Endodermal cell (in vitro differentiated cells): ENCODE data around the gene IL1RL1. TPM values are rescaled to one million over a fixed set of nuclear protein-coding genes. Genes with fewer than 3 reads are reported as not detected.
"Not testable (repeated sequence)": the region's sequence is repeated elsewhere in the genome, so short reads cannot be mapped to it uniquely, and the experiment has no call there.

Source experiments
- DNase-seq: peaks from one replicate; pipeline ENCODE4 v3.0.0-alpha.2; 2017
- H3K27ac ChIP-seq: 2 replicates; pipeline ENCODE4 v1.5.1; 2013; ENCODE audit warnings: mild to moderate bottlenecking, low read depth, low read length, moderate library complexity
- H3K27me3 ChIP-seq: 2 replicates; pipeline ENCODE4 v1.6.1; 2013; ENCODE audit warnings: mild to moderate bottlenecking, low read length, moderate library complexity; ENCODE audit not compliant: insufficient read depth, control insufficient read depth, poor library complexity, severe bottlenecking
- H3K36me3 ChIP-seq: 2 replicates; pipeline ENCODE4 v1.7.0; 2013; ENCODE audit warnings: mild to moderate bottlenecking, low read length, moderate library complexity; ENCODE audit not compliant: control insufficient read depth, insufficient read depth
- H3K4me1 ChIP-seq: one replicate; pipeline ENCODE4 v1.7.0; 2013; ENCODE audit warnings: low read length; ENCODE audit not compliant: control insufficient read depth, insufficient read depth
- H3K4me3 ChIP-seq: 2 replicates; pipeline ENCODE4 v1.5.1; 2013; ENCODE audit warnings: mild to moderate bottlenecking, low read length, moderate library complexity
- H3K9ac ChIP-seq: 2 replicates; pipeline ENCODE4 v1.6.1; 2013; ENCODE audit warnings: mild to moderate bottlenecking, low read length, moderate library complexity; ENCODE audit not compliant: poor library complexity, severe bottlenecking; ENCODE audit errors: extremely low read depth
- H3K9me3 ChIP-seq: 2 replicates; pipeline ENCODE4 v1.6.1; 2013; ENCODE audit warnings: mild to moderate bottlenecking, low read length, moderate library complexity; ENCODE audit not compliant: control insufficient read depth
- H3K27ac Mint-ChIP-seq: 2 replicates; pipeline ENCODE4 v1.8.0; 2020; ENCODE audit warnings: mixed read lengths
- H3K27me3 Mint-ChIP-seq: 2 replicates; pipeline ENCODE4 v1.8.0; 2021; ENCODE audit warnings: mild to moderate bottlenecking, mixed read lengths; ENCODE audit not compliant: insufficient read depth
- H3K36me3 Mint-ChIP-seq: 2 replicates; pipeline ENCODE4 v1.8.0; 2020; ENCODE audit warnings: low read depth, mixed read lengths
- H3K4me1 Mint-ChIP-seq: 2 replicates; pipeline ENCODE4 v1.8.0; 2020; ENCODE audit warnings: mixed read lengths
- H3K4me3 Mint-ChIP-seq: 2 replicates; pipeline ENCODE4 v1.8.0; 2020; ENCODE audit warnings: mild to moderate bottlenecking, moderate library complexity, mixed read lengths
- H3K9me3 Mint-ChIP-seq: 2 replicates; pipeline ENCODE4 v1.8.0; 2020; ENCODE audit warnings: mild to moderate bottlenecking, mixed read lengths
- CTCF ChIP-seq: fragments of 200-600 bp; sonication (generic); conservative IDR thresholded peaks from 2 replicates; pipeline ENCODE4 v1.5.0; 2021; ENCODE audit warnings: antibody characterized with exemption, mild to moderate bottlenecking
- WGBS, 2 experiments: methylation state at CpG; one replicate each; pipeline versions ENCODE4 v1.1.5 to v1.1.7; 2013; ENCODE audit warnings: missing lambda C conversion rate in 2 of 2, mixed read lengths in 1 of 2; ENCODE audit not compliant: insufficient coverage in 1 of 2, insufficient read length in 1 of 2; 5-methylcytosine and 5-hydroxymethylcytosine counted together
- total RNA-seq, 2 donors: library from RNA; stranded (reverse); fragmentation: NEBNext Ultra II Directional in 1 of 2; extraction: Animal tissue kit (Norgen Biotek cat#: 25700) in 1 of 2; gene quantifications; 2 replicates in 1 of 2; 3 replicates in 1 of 2; pipeline ENCODE4 v1.2.1, GENCODE V29; 2021

IL1RL1 gene
- total RNA-seq, 2 donors from 2014 or later = 0.75 to 0.84 TPM

- Mint-ChIP-seq H3K9me3 (peaks cover 15% of the 10 kb centered on the region), H3K36me3 (no peaks in the 10 kb centered on the region), H3K4me1 (peaks cover 7% of the 10 kb centered on the region), H3K4me3 (no peak overlapping the region), H3K27me3 (peaks cover 4% of the 10 kb centered on the region), H3K27ac (no peak overlapping the region)
- Histone ChIP-seq H3K36me3 (no peaks in the 10 kb centered on the region), H3K4me3 (no peak overlapping the region), H3K9me3 (peaks cover 29% of the 10 kb centered on the region), H3K27ac (no peak overlapping the region), H3K4me1 (no peaks in the 10 kb centered on the region), H3K9ac (no peak overlapping the region), H3K27me3 (no peaks in the 10 kb centered on the region)
- DNase-seq = no peak
- WGBS, 2 experiments = 97 to 100% methylated on average over 1 to 2 of the region's 2 CpGs
- no peak for TF ChIP-seq CTCF
These were observed 7.1 kb downstream of the IL1RL1 start for GRCh38 chr2:102318437-102318836.

GRCh38 chr2:102321941-102322719, 10.8 kb downstream of the IL1RL1 start:
- Mint-ChIP-seq H3K4me1 (no peaks in the 10 kb centered on the region), H3K4me3 (no peak overlapping the region), H3K27ac (no peak overlapping the region), H3K9me3 (peaks cover 33% of the 10 kb centered on the region), H3K36me3 (peaks cover 3% of the 10 kb centered on the region), H3K27me3 (peaks cover 8% of the 10 kb centered on the region)
- no peak overlapping the region for H3K27ac ChIP-seq
- no peak overlapping the region for H3K9ac ChIP-seq
- H3K4me3 ChIP-seq = no peak overlapping the region
- H3K27me3 ChIP-seq = no peaks in the 10 kb centered on the region
- TF ChIP-seq CTCF = no peak
- H3K36me3 ChIP-seq = no peaks in the 10 kb centered on the region
- WGBS, 2 experiments = 78 to 88% methylated on average over 3 to 5 of the region's 6 CpGs
- H3K9me3 ChIP-seq = peaks cover 18% of the 10 kb centered on the region
- H3K4me1 ChIP-seq = no peaks in the 10 kb centered on the region
- DNase-seq = no peak

GRCh38 chr2:102324914-102325313, 13.6 kb downstream of the IL1RL1 start:
- DNase-seq, H3K4me1 Mint-ChIP-seq, H3K4me1 ChIP-seq, H3K9ac ChIP-seq, H3K4me3 Mint-ChIP-seq, H3K36me3 Mint-ChIP-seq, H3K4me3 ChIP-seq, H3K36me3 ChIP-seq, H3K27me3 ChIP-seq, H3K27ac ChIP-seq, H3K27ac Mint-ChIP-seq: not testable (repeated sequence)
- H3K9me3 Mint-ChIP-seq = peaks cover 46% of the 10 kb centered on the region
- peaks cover 18% of the 10 kb centered on the region for H3K9me3 ChIP-seq
- peaks cover 15% of the 10 kb centered on the region for H3K27me3 Mint-ChIP-seq
- WGBS, 2 experiments = 86 to 91% methylated on average over 2 to 5 of the region's 5 CpGs
